GM19351 (cell line): ENCODE measurements around the gene SH2D6.

Experiments
- ATAC-seq: cut with Tn5 transposase; IDR thresholded peaks from one replicate; pipeline ENCODE4 v1.9.1; 2021; ENCODE audit warnings: mild to moderate bottlenecking, moderate library complexity; ENCODE audit not compliant: unreplicated experiment

The SH2D6 gene

GRCh38 chr2:85421260-85422071 is 3.0 kb downstream of the SH2D6 start:
- ATAC-seq = no peak

GRCh38 chr2:85422072-85422457 is 3.6 kb downstream of the SH2D6 start:
- ATAC-seq = no peak

- no peak for ATAC-seq
These were observed 5.0 kb downstream of the SH2D6 start for GRCh38 chr2:85423525-85423924.

GRCh38 chr2:85425588-85425987 is 7.1 kb downstream of the SH2D6 start:
- no peak for ATAC-seq

- ATAC-seq = no peak
These were observed 8.9 kb downstream of the SH2D6 start for GRCh38 chr2:85427300-85427835.

- ATAC-seq = no peak
These were observed 9.9 kb downstream of the SH2D6 start for GRCh38 chr2:85428343-85428881.

GRCh38 chr2:85429213-85429923 is 10.9 kb downstream of the SH2D6 start:
- ATAC-seq = no peak

- no peak for ATAC-seq
These were observed 11.4 kb downstream of the SH2D6 start for GRCh38 chr2:85429924-85430289.

- ATAC-seq = no peak
These were observed 12.4 kb downstream of the SH2D6 start for GRCh38 chr2:85430752-85431569.

- no peak for ATAC-seq
These were observed 13.2 kb downstream of the SH2D6 start for GRCh38 chr2:85431570-85432205.

- no peak for ATAC-seq
These were observed 15.1 kb downstream of the SH2D6 start for GRCh38 chr2:85433511-85434089.

- ATAC-seq = no peak
These were observed 16.2 kb downstream of the SH2D6 start for GRCh38 chr2:85434696-85435095.

- ATAC-seq = no peak
These were observed 16.9 kb downstream of the SH2D6 start for GRCh38 chr2:85435220-85435958.

- ATAC-seq = no peak
These were observed 17.7 kb downstream of the SH2D6 start for GRCh38 chr2:85435981-85436835.

- ATAC-seq = no peak
These were observed 18.4 kb downstream of the SH2D6 start for GRCh38 chr2:85436836-85437487.

- ATAC-seq = peak; percentile 78
These were observed 19.1 kb downstream of the SH2D6 start for GRCh38 chr2:85437488-85438200.
